ENCODE data around the gene TMEM17.
"Not testable (repeated sequence)": the region's sequence is repeated elsewhere in the genome, so short reads cannot be mapped to it uniquely, and the experiment has no call there.

The TMEM17 gene

GRCh38 chr2:62527478-62528210 is 21.6 kb upstream of the TMEM17 start:
- no peak for DNase-seq (ENCODE audit: low read depth)
- TF ChIP-seq CTCF (IDR thresholded peaks at IDR 0.05; ENCODE audit: control insufficient read depth, insufficient read depth, low read depth, low read length, missing control alignments): no peak
- no peak overlapping the region for H3K4me3 ChIP-seq (ENCODE audit: control insufficient read depth, low read depth, low read length)

GRCh38 chr2:62526531-62527381 is 20.8 kb upstream of the TMEM17 start:
- no peak overlapping the region for H3K4me3 ChIP-seq (ENCODE audit: control insufficient read depth, low read depth, low read length)
- no peak for TF ChIP-seq CTCF (IDR thresholded peaks at IDR 0.05; ENCODE audit: control insufficient read depth, insufficient read depth, low read depth, low read length, missing control alignments)
- DNase-seq (ENCODE audit: low read depth): no peak

GRCh38 chr2:62525549-62526269 is 19.7 kb upstream of the TMEM17 start:
- no peak for DNase-seq (ENCODE audit: low read depth)
- TF ChIP-seq CTCF (IDR thresholded peaks at IDR 0.05; ENCODE audit: control insufficient read depth, insufficient read depth, low read depth, low read length, missing control alignments): no peak
- H3K4me3 ChIP-seq (ENCODE audit: control insufficient read depth, low read depth, low read length): no peak overlapping the region

GRCh38 chr2:62524293-62524941 is 18.4 kb upstream of the TMEM17 start:
- TF ChIP-seq CTCF (IDR thresholded peaks at IDR 0.05; ENCODE audit: control insufficient read depth, insufficient read depth, low read depth, low read length, missing control alignments): no peak
- no peak overlapping the region for H3K4me3 ChIP-seq (ENCODE audit: control insufficient read depth, low read depth, low read length)
- DNase-seq (ENCODE audit: low read depth): no peak

GRCh38 chr2:62521061-62521460 is 15.1 kb upstream of the TMEM17 start:
- not testable (repeated sequence) for DNase-seq (ENCODE audit: low read depth); H3K4me3 ChIP-seq (ENCODE audit: control insufficient read depth, low read depth, low read length)

- DNase-seq (ENCODE audit: low read depth): no peak
- no peak overlapping the region for H3K4me3 ChIP-seq (ENCODE audit: control insufficient read depth, low read depth, low read length)
- no peak for TF ChIP-seq CTCF (IDR thresholded peaks at IDR 0.05; ENCODE audit: control insufficient read depth, insufficient read depth, low read depth, low read length, missing control alignments)
Measured at GRCh38 chr2:62512384-62512783, 6.4 kb upstream of the TMEM17 start.

Measured in AG09309 (cell line).